GM21360 (cell line): ENCODE measurements around the gene WNK2.

Experiments
- ATAC-seq: cut with Tn5 transposase; IDR thresholded peaks from one replicate; pipeline ENCODE4 v1.9.1; 2021; ENCODE audit warnings: mild to moderate bottlenecking, moderate library complexity; ENCODE audit not compliant: unreplicated experiment

WNK2 gene

GRCh38 chr9:93290495-93291434 is 106.8 kb downstream of the WNK2 start:
- no peak for ATAC-seq

- ATAC-seq = no peak
These were observed 107.8 kb downstream of the WNK2 start for GRCh38 chr9:93291536-93292287.

- no peak for ATAC-seq
These were observed 108.3 kb downstream of the WNK2 start for GRCh38 chr9:93292288-93292615.

- ATAC-seq = no peak
These were observed 108.9 kb downstream of the WNK2 start for GRCh38 chr9:93292664-93293328.

GRCh38 chr9:93294011-93294410 is 110.1 kb downstream of the WNK2 start:
- no peak for ATAC-seq

- ATAC-seq = no peak
These were observed 111.1 kb downstream of the WNK2 start for GRCh38 chr9:93295031-93295430.

GRCh38 chr9:93295456-93296076 is 111.6 kb downstream of the WNK2 start:
- no peak for ATAC-seq

- ATAC-seq = no peak
These were observed 113.0 kb downstream of the WNK2 start for GRCh38 chr9:93296889-93297480.

- no peak for ATAC-seq
These were observed 113.9 kb downstream of the WNK2 start for GRCh38 chr9:93297659-93298497.

GRCh38 chr9:93298498-93299417 is 114.8 kb downstream of the WNK2 start:
- no peak for ATAC-seq

GRCh38 chr9:93299418-93300174 is 115.7 kb downstream of the WNK2 start:
- no peak for ATAC-seq

GRCh38 chr9:93300175-93300572 is 116.2 kb downstream of the WNK2 start:
- no peak for ATAC-seq

GRCh38 chr9:93300585-93301081 is 116.7 kb downstream of the WNK2 start:
- ATAC-seq = no peak

GRCh38 chr9:93301291-93301811 is 117.4 kb downstream of the WNK2 start:
- ATAC-seq = no peak

GRCh38 chr9:93301911-93302541 is 118.1 kb downstream of the WNK2 start:
- no peak for ATAC-seq

- no peak for ATAC-seq
These were observed 118.8 kb downstream of the WNK2 start for GRCh38 chr9:93302586-93303257.
